GM10847 (cell line): ENCODE data around the gene HES6.

Experiments
- POLR2A ChIP-seq: IDR thresholded peaks from 2 replicates; pipeline ENCODE4 v1.6.1; 2011; ENCODE audit not compliant: insufficient read length; ENCODE audit errors: extremely low read depth

Gene HES6

DNA sequence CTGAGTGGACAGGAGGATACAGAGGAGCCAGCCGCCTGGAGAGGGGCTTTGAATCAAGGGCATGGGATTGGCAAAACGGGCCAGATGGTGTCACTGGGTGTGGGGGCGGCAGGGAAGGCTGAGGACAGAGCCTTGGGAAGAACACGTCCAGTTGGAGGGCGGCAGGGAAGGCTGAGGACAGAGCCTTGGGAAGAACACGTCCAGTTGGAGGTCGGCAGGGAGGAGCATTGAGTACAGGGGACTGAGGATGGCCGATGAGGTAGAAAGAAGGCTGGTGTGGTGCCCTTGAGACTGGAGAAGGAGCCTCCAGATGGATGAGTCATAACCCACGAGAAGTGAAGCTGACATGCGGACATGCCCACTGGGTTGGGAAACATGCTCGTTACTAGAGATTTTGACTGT lies 4.5 kb downstream of the HES6 start:
- no peak for TF ChIP-seq POLR2A

DNA sequence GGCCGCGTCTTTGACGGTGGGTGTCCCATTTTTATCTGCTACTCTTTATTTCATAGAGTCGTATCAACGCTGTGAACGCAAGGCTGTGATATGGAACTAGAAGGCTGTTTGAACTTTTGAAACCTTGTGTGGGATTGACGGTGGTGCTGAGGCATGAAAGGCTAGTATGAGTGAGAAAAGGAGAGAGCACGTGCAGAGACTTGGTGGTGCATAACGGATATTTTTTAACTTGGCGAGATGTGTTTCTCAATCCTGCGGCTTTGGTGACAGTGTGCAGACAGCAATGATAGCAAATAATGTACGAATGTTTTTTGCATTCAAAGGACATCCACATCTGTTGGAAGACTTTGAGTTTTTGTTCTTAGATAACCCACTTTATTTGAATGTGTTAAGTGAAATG lies 6.2 kb downstream of the HES6 start:
- TF ChIP-seq POLR2A, result no peak

DNA sequence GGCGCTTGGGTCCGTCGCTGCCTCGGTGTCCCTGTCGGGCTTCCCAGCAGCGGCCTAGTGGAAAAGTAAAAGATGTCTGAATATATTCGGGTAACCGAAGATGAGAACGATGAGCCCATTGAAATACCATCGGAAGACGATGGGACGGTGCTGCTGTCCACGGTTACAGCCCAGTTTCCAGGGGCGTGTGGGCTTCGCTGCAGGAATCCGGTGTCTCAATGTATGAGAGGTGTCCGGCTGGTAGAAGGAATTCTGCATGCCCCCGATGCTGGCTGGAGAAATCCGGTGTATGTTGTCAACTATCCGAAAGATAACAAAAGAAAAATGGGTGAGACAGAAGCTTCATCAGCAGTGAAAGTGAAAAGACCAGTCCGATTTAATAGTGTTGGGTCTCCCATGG lies 8.0 kb downstream of the HES6 start:
- no peak for TF ChIP-seq POLR2A

DNA sequence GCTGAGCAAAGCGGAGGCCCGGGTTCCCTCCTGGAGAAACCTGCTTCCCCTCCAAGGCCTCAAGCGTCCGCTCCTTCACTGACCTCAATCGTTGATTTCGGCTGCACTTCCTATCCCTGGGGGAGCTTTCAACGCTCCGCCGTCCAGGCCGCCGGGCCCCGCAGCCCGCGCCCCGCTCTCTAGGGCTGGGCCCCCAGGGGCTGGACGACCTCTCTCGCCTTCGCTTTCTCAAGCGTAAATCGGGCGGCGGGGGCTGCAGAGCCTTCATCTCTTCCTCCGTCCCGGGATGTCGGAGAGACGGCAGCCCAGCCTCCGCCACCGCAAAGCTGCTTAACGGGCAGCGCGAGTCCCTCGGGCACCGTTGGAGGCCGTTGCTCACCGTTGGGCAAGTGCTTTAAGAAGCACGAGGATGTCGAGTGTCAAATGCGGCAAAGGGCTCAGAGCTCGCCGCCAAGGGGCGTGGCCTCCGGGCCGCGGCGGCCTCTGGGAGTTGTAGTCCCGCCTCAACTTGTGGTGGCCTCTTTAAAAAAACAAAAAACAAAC lies 8.5 kb downstream of the HES6 start:
- no peak for TF ChIP-seq POLR2A

DNA sequence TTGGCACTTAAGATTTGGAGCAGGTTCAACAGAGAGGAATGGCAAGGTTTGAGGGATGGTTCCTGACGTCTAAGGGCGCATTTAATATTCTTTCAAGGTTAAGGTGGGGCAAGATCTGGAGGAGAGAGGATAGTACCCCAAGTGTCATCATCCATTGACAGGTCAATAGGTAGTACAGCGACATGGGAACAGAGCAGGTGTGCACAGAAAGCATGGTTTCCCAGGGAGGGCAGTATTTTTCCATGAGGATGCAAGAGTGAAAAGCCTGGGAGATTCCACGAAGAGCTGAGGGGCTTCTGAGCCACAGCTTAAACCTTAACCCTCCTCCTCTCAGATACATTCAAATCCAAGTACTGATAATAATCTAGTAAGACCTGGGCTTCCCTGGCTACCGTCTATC lies 9.1 kb downstream of the HES6 start:
- TF ChIP-seq POLR2A, result no peak

DNA sequence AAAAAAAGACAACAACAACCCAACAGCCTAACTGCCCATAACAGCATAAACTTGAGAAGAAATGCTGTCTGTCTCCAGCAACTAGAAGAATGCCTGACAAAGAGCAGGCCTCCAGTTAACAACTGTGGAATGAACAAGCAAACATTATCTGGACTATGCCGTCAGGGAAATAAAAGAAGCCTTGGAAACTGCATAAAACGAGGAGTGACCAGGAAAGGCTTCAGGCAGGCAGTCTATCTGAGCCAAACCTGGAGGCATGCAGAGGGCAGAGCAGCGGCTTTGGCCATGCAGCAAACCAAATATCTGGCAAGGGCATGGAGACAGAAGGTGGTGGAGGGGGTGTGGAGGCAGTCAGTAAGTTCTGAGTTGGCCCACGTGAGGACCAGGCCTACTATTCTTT lies 11.1 kb downstream of the HES6 start:
- no peak for TF ChIP-seq POLR2A

DNA sequence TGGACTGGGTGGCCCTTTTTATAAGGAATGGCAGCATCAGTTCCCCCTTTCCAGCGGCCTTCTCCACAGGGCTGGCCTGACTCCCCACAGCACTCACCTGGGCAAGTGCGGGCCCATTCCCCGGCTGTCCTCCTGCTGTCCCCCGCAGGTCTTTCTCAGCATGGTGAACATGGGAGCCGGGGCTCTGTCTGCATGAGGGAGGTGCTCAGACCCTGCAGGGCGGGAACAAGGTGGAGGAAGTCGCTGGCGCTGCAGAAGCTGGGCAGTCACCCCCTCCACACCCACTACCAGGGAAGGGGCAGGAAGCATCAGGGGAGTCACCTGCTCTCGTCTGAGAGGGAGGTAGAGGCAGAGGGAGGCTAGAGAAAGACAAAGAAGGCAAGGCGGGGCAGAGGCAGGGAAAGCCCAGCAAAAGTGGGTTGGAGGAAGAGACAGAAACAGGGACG lies 12.2 kb downstream of the HES6 start:
- TF ChIP-seq POLR2A, result no peak

DNA sequence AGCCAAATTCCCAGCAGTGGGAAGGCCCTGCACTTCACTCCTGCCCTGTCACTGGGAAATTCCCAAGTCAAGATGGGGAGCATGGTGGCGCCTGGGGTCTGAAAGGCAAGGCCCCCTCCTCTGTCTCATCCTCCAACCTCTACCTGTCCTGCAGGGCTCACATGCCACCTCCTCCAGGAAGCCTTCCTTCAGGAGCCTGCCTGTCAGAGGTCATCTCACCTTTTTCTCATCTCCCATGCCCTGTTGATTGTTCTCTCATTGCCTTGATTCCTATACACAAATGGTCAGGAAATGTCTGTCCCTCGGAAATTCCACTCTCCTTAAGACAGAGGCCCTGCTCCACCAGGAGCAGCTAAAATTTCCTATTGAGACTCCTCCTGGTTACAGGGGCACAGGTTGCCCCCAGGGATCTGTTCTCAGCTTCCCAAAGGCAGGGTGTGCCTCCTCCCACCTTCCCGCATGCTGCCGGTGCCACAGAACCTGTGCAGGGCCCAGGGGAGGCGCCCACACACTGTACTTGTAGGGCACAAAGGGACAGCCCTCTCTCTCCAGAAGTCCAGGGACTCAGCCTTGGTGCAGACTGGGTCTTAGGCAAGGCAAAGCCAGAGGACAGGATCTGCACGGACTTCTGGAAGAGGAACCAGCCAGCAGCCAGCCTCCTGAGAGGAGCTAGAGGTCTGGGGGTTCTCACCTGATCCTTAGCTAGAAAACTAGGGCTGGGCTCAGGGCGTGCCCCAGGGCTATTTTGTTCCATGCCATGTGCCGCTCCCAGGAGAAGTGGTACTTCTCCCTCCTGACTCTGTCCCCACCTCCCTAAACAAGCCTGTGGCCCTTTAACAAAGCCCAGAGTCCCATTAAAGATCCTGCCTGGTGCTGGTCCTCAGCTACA lies 12.9 kb downstream of the HES6 start:
- no peak for TF ChIP-seq POLR2A

DNA sequence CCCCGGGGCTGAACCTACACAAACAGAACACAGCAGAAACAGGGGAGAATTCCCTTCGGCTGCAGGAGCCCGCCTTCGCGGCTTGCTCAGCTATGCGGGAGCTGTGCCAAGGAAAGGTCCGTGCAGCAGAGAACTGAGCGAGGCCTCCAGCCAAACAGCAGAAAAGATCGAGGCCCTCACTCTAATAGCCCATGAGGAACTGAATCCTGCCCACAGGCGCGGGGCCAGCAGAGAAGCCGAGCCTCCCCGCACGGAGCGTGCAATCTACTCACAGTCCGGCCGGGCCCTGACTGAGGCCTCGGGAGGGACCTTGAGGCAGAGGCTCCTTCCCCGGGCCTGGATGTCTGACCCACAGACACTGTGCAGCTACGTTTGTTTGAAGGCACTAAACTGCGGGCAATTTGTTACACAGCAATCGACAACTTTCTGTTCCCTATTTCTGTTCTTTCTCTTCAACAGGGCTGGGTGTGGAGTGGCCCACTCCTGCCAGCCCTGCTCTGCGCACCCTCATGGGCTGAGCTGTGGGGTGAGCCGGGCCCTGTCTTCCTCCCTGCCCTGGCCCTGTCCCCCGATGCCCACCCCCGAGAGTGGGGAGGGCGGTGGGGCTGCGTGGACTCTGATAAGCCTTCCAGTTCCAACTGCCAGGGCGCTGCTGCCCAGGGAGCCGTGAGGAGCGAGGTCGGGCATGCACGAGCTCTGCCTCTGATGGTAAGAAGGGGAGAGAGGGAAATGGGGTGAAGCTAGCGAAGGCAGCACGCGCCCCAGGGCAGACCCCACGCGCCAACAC lies 13.7 kb downstream of the HES6 start:
- no peak for TF ChIP-seq POLR2A

DNA sequence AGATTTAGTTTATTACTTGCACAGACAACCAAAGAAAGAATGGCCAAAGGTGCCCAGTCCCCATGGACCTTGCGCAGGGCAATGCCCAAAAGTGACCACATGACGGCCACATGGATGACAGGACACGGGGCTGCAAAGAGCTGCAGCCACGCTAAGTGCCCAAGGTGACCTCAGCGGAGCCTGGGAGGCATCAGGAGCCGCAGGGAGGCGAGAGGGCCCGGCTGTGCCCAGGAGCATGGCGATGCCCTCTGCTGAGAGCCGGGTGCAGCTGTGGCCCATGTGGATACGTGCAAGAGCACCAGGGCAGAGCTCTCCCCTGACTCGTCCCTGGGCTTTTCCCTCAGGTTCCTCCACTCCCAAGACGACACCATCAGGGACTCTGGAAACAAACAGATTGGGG lies 14.7 kb downstream of the HES6 start:
- TF ChIP-seq POLR2A, result no peak

DNA sequence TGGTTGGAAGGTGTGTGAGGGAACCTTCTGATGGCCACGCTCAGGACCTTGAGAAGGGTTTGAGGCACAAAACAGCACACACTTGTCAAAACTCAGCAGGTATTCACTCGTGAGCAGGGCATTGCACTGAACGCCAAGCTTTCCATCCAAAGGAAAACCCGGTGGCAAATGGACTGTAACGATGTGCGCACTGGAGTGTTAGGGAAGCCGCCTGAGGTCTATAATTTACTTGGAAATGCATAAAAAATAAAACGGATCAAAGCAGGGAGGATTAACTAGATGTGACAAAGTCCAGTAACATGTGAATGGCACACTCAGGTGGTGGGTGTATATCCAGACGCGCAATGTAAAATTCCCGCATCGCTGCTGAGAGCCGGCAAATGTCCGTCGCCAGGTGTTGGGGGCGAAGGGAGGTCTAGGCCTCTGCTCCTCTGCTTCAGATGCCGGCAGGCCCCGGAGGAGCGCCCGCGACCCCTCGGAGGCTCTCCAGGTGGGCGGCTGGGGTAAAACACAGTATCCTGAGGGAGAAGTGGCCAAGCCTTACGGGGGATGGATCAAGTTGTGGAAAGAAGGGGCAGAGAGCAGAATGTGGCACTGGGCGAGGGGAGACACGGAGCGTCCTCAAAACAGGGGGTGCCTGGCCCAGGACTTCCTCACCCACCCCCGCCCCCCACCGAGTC lies 15.3 kb downstream of the HES6 start:
- TF ChIP-seq POLR2A, result no peak

DNA sequence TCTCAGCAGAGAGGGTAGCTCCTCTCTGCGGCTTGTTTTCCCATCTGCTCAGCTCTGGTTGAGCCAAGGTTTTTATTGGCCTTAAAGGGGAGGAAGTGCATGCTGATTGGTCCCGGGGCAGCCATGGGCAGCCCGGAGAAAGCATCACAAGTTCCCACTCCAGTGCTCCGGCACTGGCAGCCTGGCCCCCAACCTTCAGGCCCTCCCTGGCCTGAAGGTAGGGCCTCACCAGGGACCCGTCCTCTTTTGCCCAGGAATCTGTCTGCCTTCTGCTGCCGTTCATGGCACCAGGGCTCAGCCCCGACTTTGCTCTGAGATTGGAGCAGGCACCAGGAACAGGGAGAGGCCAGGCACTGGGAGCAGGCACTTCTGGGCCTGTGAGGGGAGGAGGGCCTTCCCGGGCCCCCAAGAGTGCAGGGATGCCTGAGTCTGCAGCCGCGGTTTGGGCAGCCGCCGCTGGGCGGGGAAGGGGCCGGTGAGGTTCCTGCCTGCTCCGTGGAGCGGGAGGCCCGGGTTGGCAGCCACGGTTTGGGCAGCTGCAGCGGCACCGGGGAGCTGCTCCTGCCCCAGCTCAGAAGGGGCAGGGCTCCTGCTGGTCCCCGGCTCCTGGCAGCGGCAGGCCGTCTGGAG lies 18.8 kb downstream of the HES6 start:
- TF ChIP-seq POLR2A, result no peak

DNA sequence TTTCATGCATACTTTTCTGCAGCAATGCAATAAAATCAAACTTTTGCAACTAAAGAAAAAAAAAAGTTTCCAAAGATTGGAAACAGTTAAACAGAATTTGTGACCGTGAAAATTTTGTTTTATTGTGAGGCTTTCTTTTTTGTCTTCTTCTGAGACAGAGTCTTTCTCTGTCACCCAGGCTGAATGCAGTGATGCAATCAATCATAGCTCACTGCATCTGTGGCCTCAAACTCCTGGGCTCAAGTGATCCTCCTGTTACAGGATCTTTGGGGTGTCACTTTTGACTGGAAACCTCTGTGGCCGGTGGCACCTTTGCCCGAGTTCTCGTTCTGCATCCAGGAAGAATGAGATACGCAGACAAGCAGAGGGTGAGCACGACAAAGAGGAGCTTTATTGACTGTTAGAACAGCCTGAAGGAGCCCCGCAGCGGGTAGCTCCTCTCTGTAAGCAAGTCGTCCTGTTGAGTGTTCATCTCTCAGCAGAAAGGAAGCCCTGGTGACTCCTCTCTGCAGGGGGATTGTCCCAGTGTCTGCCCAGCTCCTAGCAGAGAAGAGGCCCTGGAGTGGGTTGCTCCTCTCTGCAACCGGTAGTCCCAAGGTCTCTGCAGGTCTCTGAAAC lies 19.5 kb downstream of the HES6 start:
- no peak for TF ChIP-seq POLR2A

DNA sequence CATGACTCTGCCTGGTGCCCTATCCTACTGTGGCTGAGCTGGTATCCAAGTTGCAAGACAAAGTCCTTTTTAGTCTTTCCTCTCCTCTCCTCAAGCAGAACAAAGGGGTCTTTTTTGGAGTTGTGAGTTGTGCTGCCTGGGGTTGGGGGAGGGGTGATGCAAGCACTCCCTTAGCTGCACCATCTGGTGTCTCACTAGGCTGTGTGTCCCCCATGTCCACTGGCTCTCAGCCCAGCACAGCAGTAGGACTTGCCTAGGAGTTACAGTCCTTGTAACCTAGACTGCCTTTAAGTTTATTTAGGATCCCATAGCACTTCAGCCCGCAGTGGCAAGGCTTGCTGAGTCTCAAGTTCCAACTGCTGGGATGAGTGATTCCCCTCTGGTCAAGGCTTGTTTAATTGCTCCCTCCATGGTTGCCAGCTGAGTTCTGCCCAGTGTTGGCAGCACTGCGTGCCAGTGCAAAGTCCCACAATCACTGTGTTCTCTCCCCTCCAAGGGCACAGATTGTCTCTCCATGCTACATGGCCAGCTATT lies 23.1 kb downstream of the HES6 start:
- no peak for TF ChIP-seq POLR2A
